Peyer's patch (tissue), 4 donors: Measurements from ENCODE around the gene BICD1. TPM values are rescaled to one million over a fixed set of nuclear protein-coding genes. Genes with fewer than 3 reads are reported as not detected.

Experiments
- DNase-seq, 3 donors: peaks; one replicate each; pipeline ENCODE4 v3.0.0-alpha.2; 2017 to 2019
- H3K27ac ChIP-seq, 4 donors: fragments of 200-600 bp; sonication (generic); one replicate each; pipeline ENCODE4 v1.5.1; 2016 to 2019
- H3K27me3 ChIP-seq, 2 donors: fragments of 200-600 bp; sonication (generic); one replicate each; pipeline ENCODE4 v1.5.1; 2019
- H3K36me3 ChIP-seq, 3 donors: fragments of 200-600 bp; sonication (generic); one replicate each; pipeline ENCODE4 v1.5.1; 2016 to 2019
- H3K4me1 ChIP-seq, 4 donors: fragments of 200-600 bp; sonication (generic); one replicate each; pipeline ENCODE4 v1.5.1; 2016 to 2019
- H3K4me3 ChIP-seq, 4 donors: fragments of 200-600 bp; sonication (generic); 1 replicate in 3 of 4; 2 replicates in 1 of 4; pipeline ENCODE4 v1.5.1; 2016 to 2019; ENCODE audit warnings: mild to moderate bottlenecking in 1 of 4
- H3K9me3 ChIP-seq, 4 donors: fragments of 200-600 bp; sonication (generic); one replicate each; pipeline ENCODE4 v1.5.1; 2016 to 2019; ENCODE audit warnings: mild to moderate bottlenecking in 1 of 4
- CTCF ChIP-seq, 6 experiments: fragments of 450-650 bp in 4 of 6; fragments of 200-600 bp in 2 of 6; sonication (generic) in 1 of 6; IDR thresholded peaks; one replicate each; pipeline ENCODE4 v1.5.1; 2017 to 2019; ENCODE audit warnings: antibody characterized with exemption in 6 of 6, mild to moderate bottlenecking in 3 of 6, moderate library complexity in 1 of 6
- POLR2A ChIP-seq, 2 donors: fragments of 450-650 bp; IDR thresholded peaks; one replicate each; pipeline ENCODE4 v1.5.1; 2017; ENCODE audit warnings: antibody characterized with exemption in 2 of 2, mild to moderate bottlenecking in 2 of 2, moderate library complexity in 2 of 2
- total RNA-seq, 4 donors: library from RNA; depleted of rRNA; stranded (reverse); fragments of >200 nt; gene quantifications; one replicate each; pipeline ENCODE4 v1.1.0, GENCODE V29; 2016

The BICD1 gene
- total RNA-seq, 4 donors from 2014 or later, result 3.5 to 39.6 (median 10.5) TPM

- Histone ChIP-seq H3K4me1 (no peaks in the 10 kb centered on the region), H3K36me3 (no peaks in the 10 kb centered on the region), H3K9me3 (no peaks in the 10 kb centered on the region), H3K27me3 (no peaks in the 10 kb centered on the region), H3K4me3 (no peak overlapping the region), H3K27ac (no peak overlapping the region)
- no peak for DNase-seq
- no peak for TF ChIP-seq POLR2A (IDR thresholded peaks at IDR 0.05)
- no peak for TF ChIP-seq CTCF (IDR thresholded peaks at IDR 0.05)
Measured at GRCh38 chr12:32080435-32080834, 26.2 kb upstream of the BICD1 start.

- Histone ChIP-seq H3K27me3 (no peaks in the 10 kb centered on the region), H3K4me3 (no peak overlapping the region), H3K9me3 (no peaks in the 10 kb centered on the region), H3K36me3 (no peaks in the 10 kb centered on the region), H3K4me1 (no peaks in the 10 kb centered on the region), H3K27ac (no peak overlapping the region)
- TF ChIP-seq POLR2A (IDR thresholded peaks at IDR 0.05) (no peak), CTCF (IDR thresholded peaks at IDR 0.05) (no peak)
- DNase-seq, result no peak
Measured at GRCh38 chr12:32083489-32083888, 23.2 kb upstream of the BICD1 start.

- no peak overlapping the region for H3K27ac ChIP-seq
- no peaks in the 10 kb centered on the region for H3K36me3 ChIP-seq
- no peaks in the 10 kb centered on the region for H3K27me3 ChIP-seq
- no peaks in the 10 kb centered on the region for H3K9me3 ChIP-seq
- no peak for DNase-seq
- H3K4me3 ChIP-seq, result no peak overlapping the region
- no peak for TF ChIP-seq CTCF (IDR thresholded peaks at IDR 0.05)
- TF ChIP-seq POLR2A (IDR thresholded peaks at IDR 0.05), result no peak
- H3K4me1 ChIP-seq, result no peaks in the 10 kb centered on the region
Measured at GRCh38 chr12:32084017-32084688, 22.5 kb upstream of the BICD1 start.

- no peak overlapping the region for H3K4me3 ChIP-seq
- H3K27me3 ChIP-seq, result no peaks in the 10 kb centered on the region
- H3K4me1 ChIP-seq, result no peaks in the 10 kb centered on the region
- no peaks in the 10 kb centered on the region for H3K36me3 ChIP-seq
- no peak for DNase-seq
- H3K9me3 ChIP-seq, result no peaks in the 10 kb centered on the region
- H3K27ac ChIP-seq, result no peak overlapping the region
- TF ChIP-seq POLR2A (IDR thresholded peaks at IDR 0.05) (no peak), CTCF (IDR thresholded peaks at IDR 0.05) (no peak)
Measured at GRCh38 chr12:32084753-32085152, 21.9 kb upstream of the BICD1 start.

GRCh38 chr12:32087306-32087705, 19.3 kb upstream of the BICD1 start:
- Histone ChIP-seq H3K9me3 (no peaks in the 10 kb centered on the region), H3K27me3 (no peaks in the 10 kb centered on the region), H3K27ac (no peak overlapping the region), H3K4me3 (no peak overlapping the region), H3K36me3 (no peaks in the 10 kb centered on the region), H3K4me1 (no peaks in the 10 kb centered on the region)
- TF ChIP-seq CTCF (IDR thresholded peaks at IDR 0.05) (no peak), POLR2A (IDR thresholded peaks at IDR 0.05) (no peak)
- no peak for DNase-seq

GRCh38 chr12:32089156-32089555, 17.5 kb upstream of the BICD1 start:
- DNase-seq, result no peak
- Histone ChIP-seq H3K4me1 (no peaks in the 10 kb centered on the region), H3K4me3 (no peak overlapping the region), H3K36me3 (no peaks in the 10 kb centered on the region), H3K27me3 (no peaks in the 10 kb centered on the region), H3K27ac (no peak overlapping the region), H3K9me3 (no peaks in the 10 kb centered on the region)
- TF ChIP-seq CTCF (IDR thresholded peaks at IDR 0.05), result no peak
- no peak for TF ChIP-seq POLR2A (IDR thresholded peaks at IDR 0.05)
